Cardiac septum (tissue), 1 donor: ENCODE measurements around the gene WNT9A. TPM values are rescaled to one million over a fixed set of nuclear protein-coding genes. Genes with fewer than 3 reads are reported as not detected.
"Not testable (repeated sequence)": the region's sequence is repeated elsewhere in the genome, so short reads cannot be mapped to it uniquely, and the experiment has no call there.

Experiments
- DNase-seq: peaks from one replicate; pipeline ENCODE4 v3.0.0-alpha.2; 2020; ENCODE audit warnings: low spot score
- intact Hi-C: fragments of 100-400 bp; cut with DNase I; formaldehyde crosslinking; loops from one replicate; pipeline ENCODE4 v1.14.0; 2022
- microRNA-seq: library from miRNA; unstranded; fragments of <30 nt; microRNA quantifications from one replicate; pipeline ENCODE4 v1.2.0, GENCODE V29; 2020
- total RNA-seq: library from RNA; stranded (reverse); fragmentation: NEBNext Ultra II Directional; extraction: Animal tissue kit (Norgen Biotek cat#: 25700); gene quantifications from one replicate; pipeline ENCODE4 v1.2.1, GENCODE V29; 2021
- donor health status: DM: no; HTN: no; CAD: no.

Gene WNT9A
- total RNA-seq, 1 donor from 2014 or later = 6.5 TPM

DNA sequence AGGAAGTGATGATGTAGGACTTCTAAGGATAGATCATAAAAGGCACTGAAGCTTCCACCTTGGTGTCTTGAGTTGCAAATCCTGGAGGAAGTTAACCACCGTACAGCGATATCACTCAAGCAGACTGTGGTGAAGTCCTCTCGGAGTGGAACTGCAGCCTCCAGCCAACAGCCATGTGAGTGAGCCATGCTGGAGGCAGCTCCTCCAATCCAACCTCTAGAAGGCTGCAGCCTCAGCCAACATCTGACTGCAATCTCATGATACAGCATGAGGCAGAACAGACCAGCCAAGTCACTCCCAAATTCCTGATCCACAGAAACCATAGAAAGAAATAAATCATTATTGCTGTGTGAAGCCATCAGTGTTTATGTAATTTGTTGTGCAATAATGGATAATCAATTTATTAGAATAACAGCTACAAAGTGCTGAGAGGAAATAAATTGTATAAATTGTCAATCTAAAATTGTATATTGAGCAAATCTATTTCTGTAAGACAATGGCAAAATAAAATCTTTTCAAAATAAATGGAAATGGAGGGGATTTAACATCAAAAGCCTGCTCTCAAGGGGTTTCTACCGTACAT lies 67.3 kb downstream of the WNT9A start:
- intact Hi-C loops = no loop called here
- DNase-seq = no peak

DNA sequence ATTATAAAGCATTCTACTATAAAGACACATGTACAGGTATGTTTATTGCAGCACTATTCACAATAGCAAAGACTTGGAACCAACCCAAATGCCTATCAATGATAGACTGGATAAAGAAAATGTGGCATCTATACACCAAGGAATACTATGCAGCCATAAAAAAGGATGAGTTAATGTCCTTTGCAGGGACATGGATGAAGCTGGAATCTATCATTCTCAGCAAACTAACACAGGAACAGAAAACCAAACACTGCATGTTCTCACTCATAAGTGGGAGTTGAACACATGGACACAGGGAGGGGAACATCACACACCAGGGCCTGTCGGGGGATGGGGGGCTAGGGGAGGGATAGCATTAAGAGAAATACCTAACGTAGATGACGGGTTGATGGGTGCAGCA lies 69.9 kb downstream of the WNT9A start:
- intact Hi-C loops, DNase-seq: not testable (repeated sequence)

DNA sequence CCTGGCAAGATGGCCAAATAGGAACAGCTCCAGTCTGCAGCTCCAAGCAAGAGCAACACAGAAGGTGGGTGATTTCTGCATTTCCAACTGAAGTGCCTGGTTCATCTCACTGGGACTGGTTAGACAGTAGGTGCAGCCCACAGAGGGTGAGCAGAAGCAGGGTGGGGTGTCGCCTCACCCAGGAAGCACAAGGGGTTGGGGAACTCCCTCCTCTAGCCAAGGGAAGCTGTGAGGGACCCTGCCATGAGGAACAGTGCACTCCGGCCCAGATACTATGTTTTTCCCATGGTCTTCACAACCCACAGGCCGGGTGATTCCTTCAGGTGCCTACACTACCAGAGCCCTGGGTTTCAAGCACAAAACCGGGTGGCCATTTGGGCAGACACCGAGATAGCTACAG lies 75.8 kb downstream of the WNT9A start:
- DNase-seq, intact Hi-C loops: not testable (repeated sequence)

DNA sequence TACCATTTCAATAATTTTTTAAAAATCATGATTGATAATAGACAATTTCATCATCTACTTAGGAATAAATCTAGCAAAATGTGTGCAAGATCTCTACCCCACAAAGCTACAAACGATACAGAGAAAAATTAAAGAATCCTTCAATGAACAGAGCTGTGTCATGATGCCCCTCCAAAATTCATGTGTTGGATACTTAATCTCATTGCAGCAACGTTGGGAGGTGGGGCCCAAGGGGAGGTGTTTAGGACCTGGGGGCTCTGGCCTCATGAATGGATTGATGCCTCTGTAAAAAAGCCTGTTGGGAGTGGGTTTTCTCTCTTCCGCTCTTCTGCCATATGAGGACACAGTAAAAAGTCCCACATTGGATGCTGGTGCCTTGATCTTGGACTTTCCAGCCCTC lies 77.4 kb downstream of the WNT9A start:
- DNase-seq = no peak
- intact Hi-C loops = no loop called here

DNA sequence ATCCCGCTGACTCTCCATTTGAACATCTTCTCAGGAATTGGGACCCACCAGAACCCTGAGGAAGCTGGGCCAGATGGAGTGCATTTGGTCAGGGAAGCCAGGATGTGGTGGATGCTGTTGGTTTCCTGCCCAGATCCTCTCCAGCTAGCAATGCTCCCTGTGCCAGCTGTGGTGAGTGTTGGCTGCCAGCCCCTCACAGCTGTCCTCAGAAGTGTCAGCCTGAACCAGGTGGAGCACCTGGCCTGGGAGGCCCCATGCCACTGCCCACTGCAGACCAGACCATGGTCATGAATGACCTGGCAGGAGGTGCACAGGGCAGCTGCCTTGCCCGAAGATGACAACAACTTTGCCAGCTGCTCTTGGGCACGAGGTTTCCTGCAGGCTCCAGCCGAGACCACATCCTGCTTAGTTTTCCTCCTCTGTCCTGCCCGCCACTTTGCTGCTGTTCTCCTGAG lies 77.9 kb downstream of the WNT9A start:
- intact Hi-C loops = no loop called here
- no peak for DNase-seq

DNA sequence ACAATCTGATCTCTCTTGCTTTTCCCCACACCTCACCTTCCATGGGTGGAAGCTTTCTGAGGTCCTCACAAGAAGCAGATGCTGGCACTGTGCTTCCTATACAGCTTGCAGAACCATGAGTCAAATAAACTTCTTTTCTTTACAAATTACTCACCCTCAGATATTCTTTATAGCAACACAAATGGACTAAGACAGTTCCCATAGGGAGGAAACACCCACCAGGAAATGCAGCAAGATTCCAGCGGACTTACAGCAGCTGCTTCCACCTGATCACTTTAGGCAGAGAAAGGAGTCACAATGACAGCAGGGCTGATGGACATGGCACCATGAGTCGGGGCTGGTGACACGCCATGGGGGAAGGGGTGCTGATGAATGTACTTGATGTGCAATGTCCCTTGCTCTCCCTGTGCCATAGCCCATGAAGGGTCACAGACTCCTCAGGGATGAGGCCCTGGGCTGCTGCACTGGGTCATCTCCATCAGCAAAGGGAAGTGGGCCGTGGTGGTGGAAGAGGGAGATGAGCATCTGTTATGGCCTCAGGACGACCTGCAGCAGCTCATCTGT lies 78.4 kb downstream of the WNT9A start:
- intact Hi-C loops = no loop called here
- no peak for DNase-seq

Small RNA genes within 50 kb of the gene (microRNA-seq; reads per million reads assigned to microRNA genes)
- gene MIR5008 = not detected

Other genes with a start within 250 kb of the WNT9A start
- 10.7 TPM for gene JMJD4, start 212.6 kb downstream of the WNT9A start, total RNA-seq
- gene SNAP47, start 212.5 kb downstream of the WNT9A start, total RNA-seq = 44.0 TPM
- gene PRSS38, start 132.3 kb downstream of the WNT9A start, total RNA-seq = not detected
- not detected for gene WNT3A, start 59.1 kb upstream of the WNT9A start, total RNA-seq
- 332 TPM for gene ARF1, start 134.8 kb upstream of the WNT9A start, total RNA-seq
- 8.9 TPM for gene C1orf35, start 155.4 kb upstream of the WNT9A start, total RNA-seq
- gene MRPL55, start 161.4 kb upstream of the WNT9A start, total RNA-seq = 39.7 TPM
- gene GUK1, start 192.3 kb upstream of the WNT9A start, total RNA-seq = 213 TPM
- 1.6 TPM for gene GJC2, start 202.0 kb upstream of the WNT9A start, total RNA-seq
- 16.6 TPM for gene IBA57, start 217.9 kb upstream of the WNT9A start, total RNA-seq